Inflammatory macrophage treated with lipopolysaccharide for 4 hours (primary cell): Measurements from ENCODE around the gene MAGI1.
"Not testable (repeated sequence)": the region's sequence is repeated elsewhere in the genome, so short reads cannot be mapped to it uniquely, and the experiment has no call there.

Experiments used
- DNase-seq: peaks from one replicate; pipeline ENCODE4 v3.0.0-alpha.2; 2020

MAGI1 gene

GRCh38 chr3:66038726-66039589 lies at the start of gene MAGI1:
Gene MAGI1 (minus strand): TSS chr3:66038918. CDS start chr3:66038308, 610 bp downstream.
- DNase-seq: peak; percentile 6

GRCh38 chr3:66083784-66084213 lies 45.1 kb upstream of the MAGI1 start:
- DNase-seq: no peak

GRCh38 chr3:66083096-66083678 lies 44.5 kb upstream of the MAGI1 start:
- DNase-seq: no peak

GRCh38 chr3:66082679-66083078 lies 44.0 kb upstream of the MAGI1 start:
- DNase-seq: no peak

GRCh38 chr3:66080167-66080566 lies 41.4 kb upstream of the MAGI1 start:
- DNase-seq: no peak

GRCh38 chr3:66077973-66078372 lies 39.3 kb upstream of the MAGI1 start:
- DNase-seq: no peak

GRCh38 chr3:66076861-66077470 lies 38.2 kb upstream of the MAGI1 start:
- DNase-seq: no peak

- DNase-seq: no peak
These were observed 36.6 kb upstream of the MAGI1 start for GRCh38 chr3:66075281-66075680.

GRCh38 chr3:66073464-66074141 lies 34.9 kb upstream of the MAGI1 start:
- no peak for DNase-seq

- DNase-seq: no peak
These were observed 29.5 kb upstream of the MAGI1 start for GRCh38 chr3:66068255-66068654.

GRCh38 chr3:66066963-66067617 lies 28.4 kb upstream of the MAGI1 start:
- DNase-seq: no peak

- no peak for DNase-seq
These were observed 16.6 kb upstream of the MAGI1 start for GRCh38 chr3:66055289-66055688.

- DNase-seq: no peak
These were observed 14.9 kb upstream of the MAGI1 start for GRCh38 chr3:66053550-66054094.

GRCh38 chr3:66052721-66053549 lies 14.2 kb upstream of the MAGI1 start:
- no peak for DNase-seq

- no peak for DNase-seq
These were observed 12.1 kb upstream of the MAGI1 start for GRCh38 chr3:66050821-66051220.

- no peak for DNase-seq
These were observed 9.3 kb upstream of the MAGI1 start for GRCh38 chr3:66048051-66048395.

- no peak for DNase-seq
These were observed 8.8 kb upstream of the MAGI1 start for GRCh38 chr3:66047311-66048050.

GRCh38 chr3:66046321-66046720 lies 7.6 kb upstream of the MAGI1 start:
- DNase-seq: not testable (repeated sequence)

GRCh38 chr3:66041828-66042227 lies 3.1 kb upstream of the MAGI1 start:
- DNase-seq: no peak

- DNase-seq: no peak
These were observed 2.4 kb upstream of the MAGI1 start for GRCh38 chr3:66041116-66041515.

GRCh38 chr3:66039590-66039887 lies 821 bp upstream of the MAGI1 start:
- no peak for DNase-seq
